ENCODE results near the gene ATRN.

DNA sequence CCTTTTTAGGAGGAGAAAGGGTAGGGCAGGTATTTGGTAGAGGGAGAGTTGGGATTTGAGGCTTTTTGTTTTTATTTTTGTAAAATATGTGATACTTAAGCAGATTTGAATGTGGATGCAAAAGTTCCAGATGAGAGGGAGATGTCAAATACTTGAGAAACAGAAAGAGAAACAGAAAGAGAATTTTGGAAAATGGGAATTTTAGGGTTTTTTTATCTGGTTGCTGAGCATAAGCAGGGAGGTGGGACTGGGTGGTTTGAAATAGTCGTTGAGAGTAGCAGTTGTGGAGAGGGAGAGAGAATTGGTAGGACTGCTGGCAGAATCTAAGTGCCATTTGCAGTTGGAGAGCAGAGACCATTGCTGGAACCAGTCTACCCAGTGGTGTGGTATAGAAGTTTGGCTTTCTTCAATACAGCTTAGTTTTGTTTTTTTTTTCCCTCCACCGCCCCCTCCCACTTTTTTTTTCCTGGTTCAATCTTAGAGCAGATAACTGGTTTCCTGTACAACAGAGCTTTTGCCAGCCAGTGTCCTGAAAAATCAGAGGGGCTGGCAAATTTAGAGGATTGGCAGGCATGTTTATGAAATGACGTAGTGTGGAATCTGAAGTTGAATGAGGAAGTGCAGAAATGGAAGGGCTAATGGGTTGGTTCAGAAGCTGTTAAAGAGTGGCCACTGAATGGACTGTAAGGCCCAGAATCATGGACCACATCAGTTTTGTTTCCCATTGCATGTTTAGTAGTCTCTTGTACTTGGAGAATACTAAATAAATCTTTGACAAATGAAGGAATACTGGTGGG lies 68.7 kb downstream of the ATRN start:
- no peak for TF ChIP-seq ZNF331 (CRISPR knock-in tag; IDR thresholded peaks at IDR 0.05; ENCODE audit: low read depth)
- TF ChIP-seq, protein P1, sequence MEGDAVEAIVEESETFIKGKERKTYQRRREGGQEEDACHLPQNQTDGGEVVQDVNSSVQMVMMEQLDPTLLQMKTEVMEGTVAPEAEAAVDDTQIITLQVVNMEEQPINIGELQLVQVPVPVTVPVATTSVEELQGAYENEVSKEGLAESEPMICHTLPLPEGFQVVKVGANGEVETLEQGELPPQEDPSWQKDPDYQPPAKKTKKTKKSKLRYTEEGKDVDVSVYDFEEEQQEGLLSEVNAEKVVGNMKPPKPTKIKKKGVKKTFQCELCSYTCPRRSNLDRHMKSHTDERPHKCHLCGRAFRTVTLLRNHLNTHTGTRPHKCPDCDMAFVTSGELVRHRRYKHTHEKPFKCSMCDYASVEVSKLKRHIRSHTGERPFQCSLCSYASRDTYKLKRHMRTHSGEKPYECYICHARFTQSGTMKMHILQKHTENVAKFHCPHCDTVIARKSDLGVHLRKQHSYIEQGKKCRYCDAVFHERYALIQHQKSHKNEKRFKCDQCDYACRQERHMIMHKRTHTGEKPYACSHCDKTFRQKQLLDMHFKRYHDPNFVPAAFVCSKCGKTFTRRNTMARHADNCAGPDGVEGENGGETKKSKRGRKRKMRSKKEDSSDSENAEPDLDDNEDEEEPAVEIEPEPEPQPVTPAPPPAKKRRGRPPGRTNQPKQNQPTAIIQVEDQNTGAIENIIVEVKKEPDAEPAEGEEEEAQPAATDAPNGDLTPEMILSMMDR (conservative IDR thresholded peaks at IDR 0.05; ENCODE audit: low read depth in 2 of 2) = no peak
